Measurements from ENCODE around the gene SEMA5A.

GRCh38 chr5:9551567-9552537 lies 6.0 kb upstream of the SEMA5A start:
- TF ChIP-seq CTCF (IDR thresholded peaks at IDR 0.05) (no peak), POLR2A (IDR thresholded peaks at IDR 0.05) (no peak)
